22Rv1 (cell line): ENCODE measurements around the gene GAS6.

Experiments
- H3K27ac ChIP-seq: fragments of 450-650 bp; 2 replicates; pipeline ENCODE4 v1.5.1; 2017
- ZFX ChIP-seq: fragments of 450-650 bp; IDR thresholded peaks from 2 replicates; pipeline ENCODE4 v1.6.1; 2017; ENCODE audit warnings: antibody characterized with exemption, borderline replicate concordance
- TF ChIP-seq, protein P1 (sequence below): fragments of 450-650 bp; IDR thresholded peaks from 2 replicates; pipeline ENCODE4 v1.5.1; 2017; ENCODE audit warnings: mild to moderate bottlenecking

Gene GAS6

DNA sequence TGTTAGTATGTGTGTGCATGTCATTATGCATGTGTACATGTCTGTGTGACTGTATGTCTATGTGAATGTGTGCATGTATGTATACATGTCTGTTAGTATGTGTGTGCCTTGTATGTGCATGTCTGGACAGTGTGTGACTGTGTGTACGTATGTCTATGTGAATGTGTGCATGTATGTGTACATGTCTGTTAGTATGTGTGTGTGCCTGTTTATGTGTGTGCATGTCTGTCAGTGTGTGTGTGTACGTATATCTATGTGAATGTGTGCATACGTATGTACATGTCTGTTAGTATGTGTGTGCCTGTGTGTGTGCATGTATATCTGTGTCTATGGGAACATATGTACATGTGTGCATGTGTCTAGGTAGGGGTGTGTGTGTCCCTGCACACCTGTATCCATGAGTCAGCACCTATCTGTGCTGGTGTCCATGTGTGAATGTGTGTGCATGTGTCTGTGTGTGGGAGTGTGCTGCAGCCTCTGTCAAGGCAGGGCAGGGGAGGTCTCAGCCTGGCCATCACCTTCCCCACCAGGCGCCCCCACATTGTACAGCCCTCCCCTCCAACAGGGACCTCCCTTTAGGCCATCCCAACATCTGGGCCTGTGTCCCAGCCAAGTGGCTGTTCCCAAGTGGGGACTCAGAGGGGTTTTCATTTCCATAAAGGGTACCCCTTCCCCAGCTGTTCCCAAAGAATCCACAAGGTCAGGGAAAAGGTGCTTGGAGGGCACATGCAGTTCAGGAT lies 4.4 kb downstream of the GAS6 start:
- TF ChIP-seq, protein P1, sequence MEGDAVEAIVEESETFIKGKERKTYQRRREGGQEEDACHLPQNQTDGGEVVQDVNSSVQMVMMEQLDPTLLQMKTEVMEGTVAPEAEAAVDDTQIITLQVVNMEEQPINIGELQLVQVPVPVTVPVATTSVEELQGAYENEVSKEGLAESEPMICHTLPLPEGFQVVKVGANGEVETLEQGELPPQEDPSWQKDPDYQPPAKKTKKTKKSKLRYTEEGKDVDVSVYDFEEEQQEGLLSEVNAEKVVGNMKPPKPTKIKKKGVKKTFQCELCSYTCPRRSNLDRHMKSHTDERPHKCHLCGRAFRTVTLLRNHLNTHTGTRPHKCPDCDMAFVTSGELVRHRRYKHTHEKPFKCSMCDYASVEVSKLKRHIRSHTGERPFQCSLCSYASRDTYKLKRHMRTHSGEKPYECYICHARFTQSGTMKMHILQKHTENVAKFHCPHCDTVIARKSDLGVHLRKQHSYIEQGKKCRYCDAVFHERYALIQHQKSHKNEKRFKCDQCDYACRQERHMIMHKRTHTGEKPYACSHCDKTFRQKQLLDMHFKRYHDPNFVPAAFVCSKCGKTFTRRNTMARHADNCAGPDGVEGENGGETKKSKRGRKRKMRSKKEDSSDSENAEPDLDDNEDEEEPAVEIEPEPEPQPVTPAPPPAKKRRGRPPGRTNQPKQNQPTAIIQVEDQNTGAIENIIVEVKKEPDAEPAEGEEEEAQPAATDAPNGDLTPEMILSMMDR: no peak
- no peak for TF ChIP-seq ZFX
- no peak overlapping the region for H3K27ac ChIP-seq

- no peak for TF ChIP-seq ZFX
- TF ChIP-seq, protein P1: no peak
- no peak overlapping the region for H3K27ac ChIP-seq
Observed at GRCh38 chr13:113857531-113858195, 6.2 kb downstream of the GAS6 start.

DNA sequence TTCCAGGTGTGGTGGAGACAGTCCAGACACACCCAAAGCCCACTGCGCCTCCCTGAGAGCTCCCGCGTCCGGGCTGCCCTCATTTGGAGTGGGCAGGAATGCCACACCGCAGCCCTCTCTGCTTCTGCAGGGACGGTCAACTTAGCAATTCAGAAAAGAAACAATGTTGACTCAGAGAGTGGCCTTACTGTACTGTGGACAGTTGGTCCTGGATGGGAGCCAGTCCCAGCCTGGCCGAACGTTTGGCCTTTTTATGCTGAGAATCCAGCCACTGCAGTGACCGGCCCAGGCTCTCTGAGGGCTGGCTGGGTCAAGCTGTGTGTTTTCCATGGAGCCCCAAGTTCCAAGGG lies 7.2 kb downstream of the GAS6 start:
- H3K27ac ChIP-seq: no peak overlapping the region
- TF ChIP-seq ZFX: no peak
- TF ChIP-seq, protein P1: no peak

DNA sequence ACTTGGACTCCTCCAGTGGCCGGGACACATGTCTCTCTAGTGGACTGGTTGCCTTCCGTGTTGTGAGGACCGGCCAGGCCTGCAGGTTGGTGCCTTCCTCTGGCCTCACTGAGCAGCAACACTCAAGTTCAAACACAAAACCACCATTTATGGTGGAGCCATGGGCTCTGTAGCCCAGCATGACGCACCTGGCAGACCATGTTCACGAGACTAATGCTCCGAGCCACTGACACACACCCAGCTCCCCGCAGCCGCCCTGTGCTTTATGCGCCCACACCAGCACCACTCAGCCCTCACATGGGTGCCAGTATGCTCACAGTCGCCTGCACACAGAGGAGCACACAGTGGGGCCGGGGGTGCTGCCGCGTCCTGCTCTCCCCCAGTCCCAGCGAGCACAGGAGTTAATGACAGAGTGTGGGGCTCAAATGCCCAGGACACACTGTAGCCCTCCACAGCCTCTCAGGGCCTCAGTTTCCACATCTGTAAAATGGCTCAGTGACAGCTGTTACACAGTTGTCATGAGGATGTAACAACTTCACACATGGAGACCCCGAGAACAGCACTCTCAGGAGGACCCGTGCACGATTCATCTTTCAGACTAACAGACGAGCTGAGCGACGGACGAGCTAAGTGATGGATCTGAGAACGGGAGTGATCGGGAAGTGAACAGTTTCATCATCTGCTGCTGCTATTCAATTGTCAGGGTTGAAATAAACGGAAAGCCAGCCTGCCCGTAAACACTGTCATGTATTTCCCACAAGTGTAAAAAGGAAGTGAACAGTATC lies 7.8 kb downstream of the GAS6 start:
- TF ChIP-seq, protein P1: no peak
- TF ChIP-seq ZFX: no peak
- no peak overlapping the region for H3K27ac ChIP-seq

DNA sequence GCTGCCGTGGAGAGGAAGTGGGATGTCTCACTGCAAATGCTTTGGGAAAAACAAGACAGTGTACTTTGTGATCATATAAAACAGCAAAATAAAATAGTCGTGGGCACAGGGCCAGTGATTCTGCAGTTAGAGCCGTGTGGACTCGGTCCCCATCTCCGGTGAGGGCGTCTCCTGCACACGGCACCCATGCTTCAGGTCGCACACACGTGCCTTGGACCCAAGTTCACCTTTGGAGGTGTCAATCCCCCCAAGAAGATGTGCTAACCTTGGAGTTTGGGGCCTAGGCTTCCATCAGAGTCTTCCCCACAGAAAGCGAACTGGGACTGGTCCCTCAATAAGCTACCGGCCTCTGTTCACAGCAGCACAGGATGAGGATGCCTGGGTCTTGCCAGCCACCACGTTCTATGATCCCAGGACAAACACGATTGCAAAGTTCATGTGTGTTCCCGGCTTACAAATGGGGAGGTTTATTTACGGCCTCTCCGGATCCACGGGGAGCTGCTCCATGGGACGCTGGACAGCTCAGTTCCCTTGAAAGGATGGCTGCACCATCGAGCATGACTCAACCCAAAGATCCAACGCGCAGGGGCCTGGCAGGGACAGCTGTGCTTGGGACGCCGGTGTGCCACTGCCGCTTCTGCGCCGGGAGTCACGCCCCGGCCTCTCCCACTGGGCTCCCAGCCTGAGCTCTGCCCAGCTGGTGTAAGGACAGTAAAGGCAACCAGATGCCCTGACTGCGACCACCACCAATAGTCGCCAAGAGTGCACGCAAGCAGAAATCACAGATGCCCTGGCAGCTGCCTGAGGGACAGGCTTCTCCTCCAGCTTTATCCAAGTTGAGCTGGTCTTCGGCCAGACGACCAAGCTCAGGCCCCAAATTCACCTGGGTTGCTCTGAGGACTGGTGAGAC lies 8.6 kb downstream of the GAS6 start:
- H3K27ac ChIP-seq: no peak overlapping the region
- TF ChIP-seq ZFX: no peak
- TF ChIP-seq, protein P1: no peak

DNA sequence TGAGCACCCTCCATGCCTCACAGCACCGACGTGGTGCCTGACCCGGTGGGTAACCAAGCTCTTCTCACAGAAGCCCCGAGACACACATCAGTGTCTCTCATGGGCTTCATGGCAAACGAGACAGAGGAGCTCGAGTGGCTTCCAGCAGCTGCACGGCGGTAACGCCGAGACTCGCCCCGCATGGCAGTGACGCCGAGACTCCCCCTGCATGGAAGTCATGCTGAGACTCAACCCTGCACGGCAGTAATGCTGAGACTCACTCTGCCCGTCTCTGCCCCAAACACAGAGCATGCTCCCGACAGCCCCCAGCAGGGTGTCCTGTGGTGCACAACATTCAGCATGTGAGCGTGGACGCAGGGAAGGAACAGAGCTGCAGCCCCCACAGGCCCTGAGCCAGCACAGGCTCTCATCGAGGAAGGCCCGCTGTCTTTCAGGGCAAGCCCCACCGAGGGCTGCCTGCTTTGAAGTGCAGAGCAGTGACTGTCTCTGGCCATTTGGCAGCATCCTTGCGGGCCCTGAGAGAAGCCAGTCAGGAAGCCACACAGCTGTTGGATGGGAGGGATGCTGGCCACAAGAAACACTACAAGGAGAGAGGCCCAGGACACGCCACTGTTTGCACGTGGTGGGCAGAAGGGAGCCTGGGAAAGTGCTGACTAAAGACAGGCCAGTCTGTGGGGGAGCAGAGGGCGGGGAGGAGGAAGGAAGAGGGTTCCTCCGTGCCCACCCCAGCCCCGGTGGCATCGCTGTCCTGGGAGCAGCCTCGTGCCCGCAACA lies 9.5 kb downstream of the GAS6 start:
- TF ChIP-seq, protein P1: no peak
- TF ChIP-seq ZFX: no peak
- no peak overlapping the region for H3K27ac ChIP-seq
